Endothelial cell (in vitro differentiated cells): Measurements from ENCODE around the gene DIP2C. TPM values are rescaled to one million over a fixed set of nuclear protein-coding genes. Genes with fewer than 3 reads are reported as not detected.

Source experiments
- DNase-seq: peaks from one replicate; pipeline ENCODE4 v3.0.0; 2021; ENCODE audit warnings: low spot score
- H3K27ac Mint-ChIP-seq: one replicate; pipeline ENCODE4 v1.8.0; 2021; ENCODE audit warnings: mixed read lengths, inconsistent platforms; ENCODE audit not compliant: unreplicated experiment
- H3K27me3 Mint-ChIP-seq: one replicate; pipeline ENCODE4 v1.8.0; 2021; ENCODE audit warnings: mild to moderate bottlenecking, moderate library complexity, mixed read lengths, inconsistent platforms; ENCODE audit not compliant: unreplicated experiment
- H3K36me3 Mint-ChIP-seq: one replicate; pipeline ENCODE4 v1.8.0; 2021; ENCODE audit warnings: mild to moderate bottlenecking, low read depth, mixed read lengths, inconsistent platforms; ENCODE audit not compliant: unreplicated experiment
- H3K4me1 Mint-ChIP-seq: one replicate; pipeline ENCODE4 v1.8.0; 2021; ENCODE audit warnings: mild to moderate bottlenecking, mixed read lengths, inconsistent platforms; ENCODE audit not compliant: unreplicated experiment
- H3K4me3 Mint-ChIP-seq: one replicate; pipeline ENCODE4 v1.8.0; 2021; ENCODE audit warnings: mild to moderate bottlenecking, mixed read lengths, inconsistent platforms; ENCODE audit not compliant: unreplicated experiment
- H3K9me3 Mint-ChIP-seq: one replicate; pipeline ENCODE4 v1.8.0; 2021; ENCODE audit warnings: mixed read lengths, inconsistent platforms; ENCODE audit not compliant: unreplicated experiment
- CTCF ChIP-seq: fragments of 200-600 bp; sonication (generic); IDR thresholded peaks from one replicate; pipeline ENCODE4 v1.5.0; 2021; ENCODE audit warnings: antibody characterized with exemption; ENCODE audit not compliant: unreplicated experiment
- total RNA-seq: library from RNA; stranded (reverse); fragmentation: NEBNext Ultra II Directional; extraction: Animal tissue kit (Norgen Biotek cat#: 25700); gene quantifications from one replicate; pipeline ENCODE4 v1.2.1, GENCODE V29; 2021; ENCODE audit not compliant: unreplicated experiment

The DIP2C gene
- total RNA-seq, 1 donor from 2014 or later: 13.1 TPM

- Mint-ChIP-seq H3K9me3 (no peaks in the 10 kb centered on the region), H3K4me1 (peaks cover 13% of the 10 kb centered on the region), H3K4me3 (no peak overlapping the region), H3K36me3 (no peaks in the 10 kb centered on the region), H3K27me3 (peaks cover 4% of the 10 kb centered on the region), H3K27ac (no peak overlapping the region)
- TF ChIP-seq CTCF: no peak
- DNase-seq: no peak
These were observed 50.3 kb downstream of the DIP2C start for GRCh38 chr10:639001-639750.

GRCh38 chr10:637771-638195 lies 51.7 kb downstream of the DIP2C start:
- H3K36me3 Mint-ChIP-seq: no peaks in the 10 kb centered on the region
- H3K27ac Mint-ChIP-seq: no peak overlapping the region
- H3K4me1 Mint-ChIP-seq: peaks cover 13% of the 10 kb centered on the region
- no peak overlapping the region for H3K4me3 Mint-ChIP-seq
- H3K9me3 Mint-ChIP-seq: no peaks in the 10 kb centered on the region
- peaks cover 4% of the 10 kb centered on the region for H3K27me3 Mint-ChIP-seq
- DNase-seq: no peak
- no peak for TF ChIP-seq CTCF

- Mint-ChIP-seq H3K27ac (no peak overlapping the region), H3K36me3 (no peaks in the 10 kb centered on the region), H3K4me1 (peaks cover 13% of the 10 kb centered on the region), H3K4me3 (no peak overlapping the region), H3K27me3 (no peaks in the 10 kb centered on the region), H3K9me3 (no peaks in the 10 kb centered on the region)
- TF ChIP-seq CTCF: no peak
- DNase-seq: no peak
These were observed 52.2 kb downstream of the DIP2C start for GRCh38 chr10:637221-637620.

GRCh38 chr10:636769-637168 lies 52.7 kb downstream of the DIP2C start:
- Mint-ChIP-seq H3K27me3 (no peaks in the 10 kb centered on the region), H3K4me1 (peaks cover 13% of the 10 kb centered on the region), H3K4me3 (no peak overlapping the region), H3K36me3 (peaks cover 2% of the 10 kb centered on the region), H3K27ac (no peak overlapping the region), H3K9me3 (no peaks in the 10 kb centered on the region)
- DNase-seq: no peak
- no peak for TF ChIP-seq CTCF

GRCh38 chr10:636016-636730 lies 53.3 kb downstream of the DIP2C start:
- Mint-ChIP-seq H3K4me1 (peaks cover 13% of the 10 kb centered on the region), H3K4me3 (no peak overlapping the region), H3K27me3 (no peaks in the 10 kb centered on the region), H3K9me3 (no peaks in the 10 kb centered on the region), H3K27ac (no peak overlapping the region), H3K36me3 (peaks cover 2% of the 10 kb centered on the region)
- TF ChIP-seq CTCF: no peak
- DNase-seq: no peak
